Endothelial cell of umbilical vein (primary cell): Measurements from ENCODE around the gene SBK1. TPM values are rescaled to one million over a fixed set of nuclear protein-coding genes. Genes with fewer than 3 reads are reported as not detected.
"Not testable (repeated sequence)": the region's sequence is repeated elsewhere in the genome, so short reads cannot be mapped to it uniquely, and the experiment has no call there.

Experiments
- Bru-seq: library from RNA; stranded (reverse); fragments of 400-500 nt; gene quantifications from one replicate; lab custom pipeline; 2021; lab: Mats Ljungman, UMichigan
- BruChase-seq, 2 experiments: library from RNA; stranded (reverse); fragments of 400-500 nt; gene quantifications; one replicate each; lab custom pipeline; 2021; lab: Mats Ljungman, UMichigan
- BruUV-seq: library from RNA; stranded (reverse); fragments of 400-500 nt; replicated peaks from 2 replicates; lab custom pipeline; 2021; lab: Mats Ljungman, UMichigan
- CTCF ChIA-PET: fragments of 300-600, 350-600 bp; sonication (Branson Sonifier 250); formaldehyde crosslinking; loops from one replicate; lab custom pipeline; 2021; ENCODE audit warnings: antibody characterized with exemption, inconsistent platforms; lab: Charles Lee
- POLR2A ChIA-PET: fragments of 300-600, 350-600 bp; sonication (Branson Sonifier 250); formaldehyde crosslinking; loops from one replicate; lab custom pipeline; 2021; ENCODE audit warnings: antibody characterized with exemption, inconsistent platforms; lab: Charles Lee
- DNase-seq: peaks from one replicate; pipeline ENCODE4 v3.0.0-alpha.2; 2011; ENCODE audit warnings: low read depth, low spot score
- FAIRE-seq: peaks from 2 replicates; lab custom pipeline; 2011; peaks lifted over from hg19 to GRCh38; lab: Jason Lieb, UNC
- H2AFZ ChIP-seq: 2 replicates; pipeline ENCODE4 v1.6.0; 2012; ENCODE audit warnings: low read depth, low read length, control low read depth, inconsistent platforms
- H3K27ac ChIP-seq: 2 replicates; pipeline ENCODE4 v1.5.1; 2011; ENCODE audit warnings: low read depth, mild to moderate bottlenecking, control low read depth, low read length, moderate library complexity; ENCODE audit not compliant: insufficient read depth
- H3K27me3 ChIP-seq, 2 experiments: 2 replicates each; pipeline versions ENCODE4 v1.6.0 to v1.6.1; 2011; ENCODE audit warnings: low read length in 2 of 2, mixed read lengths in 1 of 2; ENCODE audit not compliant: control insufficient read depth in 2 of 2, insufficient read depth in 2 of 2
- H3K36me3 ChIP-seq, 2 experiments: 2 replicates in 1 of 2; 3 replicates in 1 of 2; pipeline ENCODE4 v1.5.1; 2011; ENCODE audit warnings: low read length in 2 of 2, mild to moderate bottlenecking in 1 of 2, moderate library complexity in 1 of 2; ENCODE audit not compliant: control insufficient read depth in 2 of 2, insufficient read depth in 2 of 2; ENCODE audit errors: extremely low read depth in 1 of 2
- H3K4me1 ChIP-seq: 3 replicates; pipeline ENCODE4 v1.5.1; 2011; ENCODE audit warnings: mild to moderate bottlenecking, low read length; ENCODE audit not compliant: control insufficient read depth, insufficient read depth; ENCODE audit errors: extremely low read depth
- H3K4me2 ChIP-seq: 2 replicates; pipeline ENCODE4 v1.6.1; 2011; ENCODE audit warnings: low read length, control low read depth, mixed read lengths; ENCODE audit not compliant: insufficient read depth
- H3K4me3 ChIP-seq, 3 experiments: fragments of 200-600 bp in 1 of 3; sonication (generic), shearing (Covaris generic) in 1 of 3; replicated peaks in 1 of 3; 2 replicates each; pipeline ENCODE4 v1.5.1; 2011 to 2016; ENCODE audit warnings: control low read depth in 3 of 3, low read length in 3 of 3, mild to moderate bottlenecking in 2 of 3, inconsistent platforms in 1 of 3, low read depth in 1 of 3, moderate library complexity in 1 of 3; ENCODE audit not compliant: insufficient read depth in 1 of 3
- H3K79me2 ChIP-seq: 2 replicates; pipeline ENCODE4 v1.6.0; 2012; ENCODE audit warnings: low read length, inconsistent platforms; ENCODE audit not compliant: control insufficient read depth, insufficient read depth
- H3K9ac ChIP-seq: replicated peaks from 2 replicates; pipeline ENCODE3; 2011; ENCODE audit warnings: low read length, control low read depth; ENCODE audit not compliant: insufficient read depth; ENCODE audit errors: extremely low read depth
- H3K9me1 ChIP-seq: replicated peaks from 3 replicates; pipeline ENCODE4 v1.6.0; 2011; ENCODE audit warnings: mild to moderate bottlenecking, low read length; ENCODE audit not compliant: control insufficient read depth, insufficient read depth; ENCODE audit errors: extremely low read depth
- H3K9me3 ChIP-seq: replicated peaks from 2 replicates; pipeline ENCODE4 v1.5.1; 2012; ENCODE audit warnings: low read length, inconsistent platforms; ENCODE audit not compliant: control insufficient read depth, insufficient read depth
- H4K20me1 ChIP-seq: replicated peaks from 2 replicates; pipeline ENCODE3; 2011; ENCODE audit warnings: mild to moderate bottlenecking, low read length; ENCODE audit not compliant: control insufficient read depth, insufficient read depth; ENCODE audit errors: extremely low read depth
- CTCF ChIP-seq, 2 donors: IDR thresholded peaks; 1 replicate in 1 of 2; 2 replicates in 1 of 2; pipeline ENCODE4 v1.5.1; 2011; ENCODE audit warnings: low read length in 2 of 2, mild to moderate bottlenecking in 2 of 2, moderate library complexity in 2 of 2, control low read depth in 1 of 2, inconsistent platforms in 1 of 2, low read depth in 1 of 2; ENCODE audit not compliant: insufficient read depth in 1 of 2; ENCODE audit errors: extremely low read depth in 1 of 2
- EZH2 ChIP-seq: IDR thresholded peaks from 2 replicates; pipeline ENCODE4 v1.6.1; 2012; ENCODE audit warnings: borderline replicate concordance, low read depth, mild to moderate bottlenecking, moderate library complexity, low read length, inconsistent platforms; ENCODE audit not compliant: severe bottlenecking
- FOS ChIP-seq: IDR thresholded peaks from 2 replicates; pipeline ENCODE4 v1.6.1; 2011; ENCODE audit warnings: mild to moderate bottlenecking, low read length, moderate library complexity, borderline replicate concordance; ENCODE audit not compliant: insufficient read depth
- GATA2 ChIP-seq: IDR thresholded peaks from 2 replicates; pipeline ENCODE4 v1.7.0; 2011; ENCODE audit warnings: low read depth, mild to moderate bottlenecking, moderate library complexity, mixed read lengths, low read length; ENCODE audit not compliant: insufficient read length, insufficient read depth
- JUN ChIP-seq: IDR thresholded peaks from 2 replicates; pipeline ENCODE4 v1.6.1; 2011; ENCODE audit warnings: borderline replicate concordance, low read depth; ENCODE audit not compliant: insufficient read length, insufficient read depth
- MAX ChIP-seq: IDR thresholded peaks from 2 replicates; pipeline ENCODE4 v1.6.1; 2011; ENCODE audit not compliant: insufficient read depth, insufficient read length
- MYC ChIP-seq: IDR thresholded peaks from one replicate; pipeline ENCODE4 v1.6.1; 2011; ENCODE audit warnings: mild to moderate bottlenecking, low read depth, low read length
- POLR2A ChIP-seq: IDR thresholded peaks from 2 replicates; pipeline ENCODE4 v1.6.1; 2012; ENCODE audit warnings: low read depth, mild to moderate bottlenecking, control low read depth, low read length
- POLR2AphosphoS5 ChIP-seq: IDR thresholded peaks from 2 replicates; pipeline ENCODE4 v1.6.1; 2012; ENCODE audit warnings: low read depth, mild to moderate bottlenecking, control low read depth, low read length, moderate library complexity; ENCODE audit not compliant: insufficient read depth
- dilution Hi-C: fragments of 300-500 bp; cut with MboI; formaldehyde crosslinking; loops from one replicate; pipeline ENCODE4 v1.15.0; 2019; ENCODE audit warnings: low sequenced_read_pairs; ENCODE audit not compliant: extremely low pct_ligation_motif_present
- intact Hi-C: fragments of 100-400 bp; cut with micrococcal nuclease; formaldehyde crosslinking; loops from one replicate; pipeline ENCODE4 v1.10.0; 2022
- long read RNA-seq: library from polyadenylated mRNA; stranded (forward); transcript quantifications from one replicate; pipeline ENCODE4 v2.0.0, GENCODE V29; 2021
- polyA minus RNA-seq, 3 experiments: library from RNA; depleted of rRNA, polyadenylated mRNA; stranded (reverse); fragments of >200 nt; gene quantifications; 1 replicate in 1 of 3; 2 replicates in 2 of 3; pipeline ENCODE4 v1.2.3, GENCODE V29; 2011
- polyA plus RNA-seq, 4 experiments: library from polyadenylated mRNA; depleted of rRNA in 3 of 4; stranded (reverse) in 3 of 4; unstranded in 1 of 4; fragments of >200 nt; gene quantifications; 2 replicates each; pipeline versions ENCODE4 v1.2.1 to v1.2.3, GENCODE V29; 2011 to 2012; ENCODE audit warnings: missing spikeins in 1 of 4
- total RNA-seq: library from RNA; stranded (reverse); gene quantifications from 2 replicates; pipeline ENCODE4 v1.2.3, GENCODE V29; 2021

SBK1 gene
- 0.51 and 0.60 TPM in 2 replicates for total RNA-seq
- polyA plus RNA-seq, result 0.19 and 0.21 TPM in 2 replicates
- polyA plus RNA-seq (2011; cell fraction: cytosol; rRNA removed), result 0.14 and 0.20 TPM in 2 replicates
- 0.14 and 0.17 TPM in 2 replicates for polyA plus RNA-seq (2011; cell fraction: nucleus; rRNA removed)
- 0.20 and 0.35 TPM in 2 replicates for polyA plus RNA-seq (2012)
- polyA minus RNA-seq, result 0.15 and 0.34 TPM in 2 replicates
- polyA minus RNA-seq (2011; cell fraction: cytosol; rRNA and poly(A)+ RNA removed), result not detected
- 0.19 TPM in 1 of 2 replicates, not detected in the other for polyA minus RNA-seq (2011; cell fraction: nucleus; rRNA and poly(A)+ RNA removed)
- Bru-seq, nascent RNA, result percentile 18 among the genes with signal in this experiment
- BruChase-seq, experiment 1, labeled RNA remaining after a 6-hour chase, result percentile 27 among the genes with signal in this experiment
- percentile 21 among the genes with signal in this experiment for BruChase-seq, experiment 2, labeled RNA remaining after a 2-hour chase
- long read RNA-seq, full-length matches to known transcripts, result 1 of 1 reads
- long read RNA-seq, partial matches to known transcripts, result 0 of 1 reads
- long read RNA-seq, other reads (novel, unspliced or antisense), result 0 of 1 reads

- Histone ChIP-seq H3K36me3 (no peaks in the 10 kb centered on the region), H3K9me3 (no peaks in the 10 kb centered on the region), H3K4me3 (peak within 1 kb of the TSS in 2 of 3 experiments; percentile 42 to 45), H3K79me2 (no peaks in the 10 kb centered on the region), H2AFZ (peak within 1 kb of the TSS; percentile 81), H3K4me1 (peaks cover 5% of the 10 kb centered on the region), H4K20me1 (no peaks in the 10 kb centered on the region), H3K9me1 (no peaks in the 10 kb centered on the region), H3K27ac (no peak within 1 kb of the TSS), H3K27me3 (peaks cover 12 to 22% of the 10 kb centered on the region in 2 experiments), H3K4me2 (peak within 1 kb of the TSS; percentile 47), H3K9ac (peak within 1 kb of the TSS; percentile 40)
- TF ChIP-seq GATA2, result no peak
- no peak for TF ChIP-seq MAX
- TF ChIP-seq JUN, result no peak
- no peak for TF ChIP-seq POLR2AphosphoS5
- TF ChIP-seq FOS, result no peak
- no peak for TF ChIP-seq CTCF (IDR thresholded peaks at IDR 0.05; ENCODE audit: extremely low read depth in 1 of 2, insufficient read depth in 1 of 2, low read depth in 1 of 2, low read length in 2 of 2)
- TF ChIP-seq POLR2A, result no peak
- TF ChIP-seq MYC, result no peak
- no peak for TF ChIP-seq EZH2
- CTCF ChIA-PET, result interaction anchor here (0.7 to 1.3 kb wide), 3 partner anchors 11 to 25 kb away, joined by 3 read pairs; no protein-coding TSS in a partner anchor
- no TSS peak for BruUV-seq
- peak; percentile 35 for DNase-seq
- dilution Hi-C loops, result no loop called here
- POLR2A ChIA-PET, result no interaction called here
- peak; percentile 78 for FAIRE-seq
- intact Hi-C loops, result no loop called here
Observed at GRCh38 chr16:28291651-28292626, at the start of gene SBK1. Gene SBK1, plus strand, starts transcription at chr16:28292525. Its CDS starts 24,867 bp downstream, at chr16:28317392.

- H2AFZ ChIP-seq, H3K4me2 ChIP-seq, BruUV-seq, intact Hi-C loops, H3K9me3 ChIP-seq, H3K36me3 ChIP-seq, H3K79me2 ChIP-seq, H3K4me1 ChIP-seq, CTCF ChIA-PET, H3K4me3 ChIP-seq, H3K9ac ChIP-seq, dilution Hi-C loops, FAIRE-seq, H4K20me1 ChIP-seq, H3K9me1 ChIP-seq, H3K27me3 ChIP-seq, POLR2A ChIA-PET, H3K27ac ChIP-seq, DNase-seq: not testable (repeated sequence)
Observed at GRCh38 chr16:28249483-28249882, 42.8 kb upstream of the SBK1 start.
